Vagina (tissue), 2 donors: Measurements from ENCODE around the gene RALGAPA2.

Experiments used
- POLR2A ChIP-seq, 2 donors: fragments of 450-650 bp; IDR thresholded peaks; one replicate each; pipeline ENCODE4 v1.6.1; 2017; ENCODE audit warnings: antibody characterized with exemption in 2 of 2, mild to moderate bottlenecking in 2 of 2, moderate library complexity in 2 of 2
- POLR2AphosphoS5 ChIP-seq, 2 donors: sonication (generic); formaldehyde crosslinking; IDR thresholded peaks; one replicate each; pipeline ENCODE4 v1.9.0; 2017; ENCODE audit warnings: antibody characterized with exemption in 2 of 2, mild to moderate bottlenecking in 2 of 2, low read depth in 1 of 2; ENCODE audit not compliant: insufficient read depth in 1 of 2
- TF ChIP-seq, protein P1 (sequence below), 3 experiments: fragments of 450-650 bp in 2 of 3; fragments of 200-600 bp in 1 of 3; sonication (generic) in 1 of 3; IDR thresholded peaks; one replicate each; pipeline ENCODE4 v1.5.1; 2017 to 2019; ENCODE audit warnings: antibody characterized with exemption in 3 of 3, mild to moderate bottlenecking in 2 of 3, moderate library complexity in 2 of 3

DNA sequence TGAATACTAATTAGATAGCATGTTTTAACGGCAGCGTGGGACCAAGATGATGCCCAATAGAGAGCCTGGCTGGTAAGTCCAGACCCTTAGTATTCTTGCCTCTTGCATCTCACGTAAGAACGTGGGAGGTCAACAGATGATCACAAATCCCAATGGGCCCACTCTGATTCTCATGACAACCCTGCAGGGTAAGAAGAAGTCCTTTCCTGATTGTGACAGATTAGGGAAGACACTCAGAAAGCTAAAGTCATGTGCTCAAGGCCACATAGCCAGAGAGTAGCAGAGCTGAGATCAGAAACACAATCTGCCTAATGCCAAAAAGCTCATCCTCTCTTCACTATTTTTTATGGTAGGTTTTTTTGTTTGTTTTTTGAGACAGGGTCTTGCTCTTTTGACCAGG, 103.8 kb downstream of the RALGAPA2 start:
- TF ChIP-seq, protein P1, sequence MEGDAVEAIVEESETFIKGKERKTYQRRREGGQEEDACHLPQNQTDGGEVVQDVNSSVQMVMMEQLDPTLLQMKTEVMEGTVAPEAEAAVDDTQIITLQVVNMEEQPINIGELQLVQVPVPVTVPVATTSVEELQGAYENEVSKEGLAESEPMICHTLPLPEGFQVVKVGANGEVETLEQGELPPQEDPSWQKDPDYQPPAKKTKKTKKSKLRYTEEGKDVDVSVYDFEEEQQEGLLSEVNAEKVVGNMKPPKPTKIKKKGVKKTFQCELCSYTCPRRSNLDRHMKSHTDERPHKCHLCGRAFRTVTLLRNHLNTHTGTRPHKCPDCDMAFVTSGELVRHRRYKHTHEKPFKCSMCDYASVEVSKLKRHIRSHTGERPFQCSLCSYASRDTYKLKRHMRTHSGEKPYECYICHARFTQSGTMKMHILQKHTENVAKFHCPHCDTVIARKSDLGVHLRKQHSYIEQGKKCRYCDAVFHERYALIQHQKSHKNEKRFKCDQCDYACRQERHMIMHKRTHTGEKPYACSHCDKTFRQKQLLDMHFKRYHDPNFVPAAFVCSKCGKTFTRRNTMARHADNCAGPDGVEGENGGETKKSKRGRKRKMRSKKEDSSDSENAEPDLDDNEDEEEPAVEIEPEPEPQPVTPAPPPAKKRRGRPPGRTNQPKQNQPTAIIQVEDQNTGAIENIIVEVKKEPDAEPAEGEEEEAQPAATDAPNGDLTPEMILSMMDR (IDR thresholded peaks at IDR 0.05): no peak
- TF ChIP-seq POLR2AphosphoS5 (IDR thresholded peaks at IDR 0.05; ENCODE audit: insufficient read depth in 1 of 2, low read depth in 1 of 2) (no peak), POLR2A (IDR thresholded peaks at IDR 0.05) (no peak)
